Thyroid gland (tissue), 4 donors: Measurements from ENCODE around the gene PTPRN2. TPM values are rescaled to one million over a fixed set of nuclear protein-coding genes. Genes with fewer than 3 reads are reported as not detected.

ENCODE experiments used
- DNase-seq, 2 donors: peaks; one replicate each; pipeline ENCODE4 v3.0.0-alpha.2; 2019
- H3K27ac ChIP-seq, 3 donors: fragments of 200-600 bp; sonication (generic); 1 replicate in 2 of 3; 2 replicates in 1 of 3; pipeline ENCODE4 v1.5.1; 2016 to 2019; ENCODE audit warnings: mild to moderate bottlenecking in 1 of 3, moderate library complexity in 1 of 3
- H3K27me3 ChIP-seq: fragments of 200-600 bp; sonication (generic); one replicate; pipeline ENCODE4 v1.5.1; 2019
- H3K36me3 ChIP-seq, 2 donors: fragments of 200-600 bp; sonication (generic); one replicate each; pipeline ENCODE4 v1.5.1; 2016 to 2019
- H3K4me1 ChIP-seq, 2 donors: fragments of 200-600 bp; sonication (generic); one replicate each; pipeline ENCODE4 v1.5.1; 2017 to 2019
- H3K4me3 ChIP-seq, 3 donors: fragments of 200-600 bp; sonication (generic); replicated peaks in 1 of 3; 1 replicate in 2 of 3; 2 replicates in 1 of 3; pipeline ENCODE4 v1.5.1; 2016; ENCODE audit warnings: mild to moderate bottlenecking in 1 of 3
- H3K9me3 ChIP-seq: fragments of 200-600 bp; sonication (generic); one replicate; pipeline ENCODE4 v1.5.1; 2017
- CTCF ChIP-seq, 6 experiments: fragments of 200-600 bp in 3 of 6; fragments of 450-650 bp in 3 of 6; sonication (generic) in 3 of 6; IDR thresholded peaks; one replicate each; pipeline ENCODE4 v1.5.1; 2016 to 2019; ENCODE audit warnings: antibody characterized with exemption in 6 of 6, mild to moderate bottlenecking in 2 of 6, inconsistent platforms in 1 of 6, moderate library complexity in 1 of 6
- POLR2A ChIP-seq, 2 donors: fragments of 450-650 bp; IDR thresholded peaks; one replicate each; pipeline ENCODE4 v1.6.1; 2017; ENCODE audit warnings: antibody characterized with exemption in 2 of 2, mild to moderate bottlenecking in 2 of 2, moderate library complexity in 1 of 2
- WGBS, 2 donors: methylation state at CpG; one replicate each; pipeline ENCODE4 v1.1.5; 2017; 5-methylcytosine and 5-hydroxymethylcytosine counted together
- intact Hi-C: fragments of 100-400 bp; cut with DNase I; formaldehyde crosslinking; loops from one replicate; pipeline ENCODE4 v1.15.1; 2023
- total RNA-seq, 4 donors: library from RNA; depleted of rRNA; stranded (reverse); fragments of >200 nt; gene quantifications; one replicate each; pipeline ENCODE4 v1.2.3, GENCODE V29; 2016

The PTPRN2 gene
- total RNA-seq, 4 donors from 2014 or later = 4.2 to 9.9 (median 7.7) TPM

GRCh38 chr7:157824819-157825121 is 762.9 kb downstream of the PTPRN2 start:
- WGBS, 2 donors = 92 to 96% methylated on average over 7 to 8 of the region's 8 CpGs
- H3K4me1 ChIP-seq = no peaks in the 10 kb centered on the region
- intact Hi-C loops = no loop called here

GRCh38 chr7:157824011-157824818 is 763.4 kb downstream of the PTPRN2 start:
- no peaks in the 10 kb centered on the region for H3K9me3 ChIP-seq
- no peaks in the 10 kb centered on the region for H3K36me3 ChIP-seq
- no peak overlapping the region for H3K4me3 ChIP-seq
- no peak overlapping the region for H3K27ac ChIP-seq
- no peak for DNase-seq
- TF ChIP-seq POLR2A (IDR thresholded peaks at IDR 0.05) = no peak
- WGBS, 2 donors = 78 to 83% methylated on average over 11 to 18 of the region's 18 CpGs
- no peaks in the 10 kb centered on the region for H3K27me3 ChIP-seq
- H3K4me1 ChIP-seq = no peaks in the 10 kb centered on the region
- intact Hi-C loops = no loop called here

More at GRCh38 chr7:157824819-157825121, 762.9 kb downstream of the PTPRN2 start:
- H3K36me3 ChIP-seq = no peaks in the 10 kb centered on the region
- H3K27me3 ChIP-seq = no peaks in the 10 kb centered on the region
- no peaks in the 10 kb centered on the region for H3K9me3 ChIP-seq
- TF ChIP-seq CTCF (IDR thresholded peaks at IDR 0.05) (no peak), POLR2A (IDR thresholded peaks at IDR 0.05) (no peak)
- H3K4me3 ChIP-seq = no peak overlapping the region
- H3K27ac ChIP-seq = no peak overlapping the region
- no peak for DNase-seq

GRCh38 chr7:157822688-157823031 is 765.0 kb downstream of the PTPRN2 start:
- WGBS, 2 donors = 87% methylated on average over 1 of the region's 1 CpG
- intact Hi-C loops = no loop called here
- Histone ChIP-seq H3K4me3 (no peak overlapping the region), H3K27me3 (no peaks in the 10 kb centered on the region), H3K9me3 (no peaks in the 10 kb centered on the region), H3K4me1 (no peaks in the 10 kb centered on the region), H3K36me3 (no peaks in the 10 kb centered on the region), H3K27ac (no peak overlapping the region)
- DNase-seq = no peak
- TF ChIP-seq POLR2A (IDR thresholded peaks at IDR 0.05) (no peak), CTCF (IDR thresholded peaks at IDR 0.05) (no peak)

- intact Hi-C loops = no loop called here
- H3K36me3 ChIP-seq = no peaks in the 10 kb centered on the region
- no peak for TF ChIP-seq POLR2A (IDR thresholded peaks at IDR 0.05)
- no peak for TF ChIP-seq CTCF (IDR thresholded peaks at IDR 0.05)
- 83% methylated on average over 3 of the region's 3 CpGs for WGBS, 2 donors
- no peak overlapping the region for H3K27ac ChIP-seq
- H3K27me3 ChIP-seq = no peaks in the 10 kb centered on the region
- no peaks in the 10 kb centered on the region for H3K4me1 ChIP-seq
- H3K4me3 ChIP-seq = no peak overlapping the region
- H3K9me3 ChIP-seq = no peaks in the 10 kb centered on the region
- DNase-seq = no peak
Observed at GRCh38 chr7:157821959-157822687, 765.5 kb downstream of the PTPRN2 start.

GRCh38 chr7:157820796-157821195 is 766.8 kb downstream of the PTPRN2 start:
- H3K27ac ChIP-seq = no peak overlapping the region
- intact Hi-C loops = no loop called here
- H3K4me1 ChIP-seq = no peaks in the 10 kb centered on the region
- H3K4me3 ChIP-seq = no peak overlapping the region
- H3K36me3 ChIP-seq = no peaks in the 10 kb centered on the region
- WGBS, 2 donors = 84 to 86% methylated on average over 4 of the region's 4 CpGs
- DNase-seq = no peak
- no peaks in the 10 kb centered on the region for H3K27me3 ChIP-seq
- TF ChIP-seq CTCF (IDR thresholded peaks at IDR 0.05) (no peak), POLR2A (IDR thresholded peaks at IDR 0.05) (no peak)
- H3K9me3 ChIP-seq = no peaks in the 10 kb centered on the region
